Central memory CD8-positive, alpha-beta T cell (primary cell): ENCODE measurements around the gene TFIP11.
"Not testable (repeated sequence)": the region's sequence is repeated elsewhere in the genome, so short reads cannot be mapped to it uniquely, and the experiment has no call there.

Experiments used
- ATAC-seq: fragments of 150-1000 bp; cut with Tn5 transposase; replicated peaks from 2 replicates; pipeline ENCODE4 v1.10.0; 2022; ENCODE audit warnings: mild to moderate bottlenecking, moderate FRiP score, moderate number of reproducible peaks; ENCODE audit not compliant: poor library complexity, severe bottlenecking; ENCODE audit errors: extremely low read depth
- DNase-seq, 2 donors: peaks; one replicate each; pipeline ENCODE4 v3.0.0; 2021; ENCODE audit warnings: low spot score in 2 of 2
- H3K27ac Mint-ChIP-seq: one replicate; pipeline ENCODE4 v1.8.0; 2022; ENCODE audit warnings: low read depth, mild to moderate bottlenecking, moderate library complexity, mixed read lengths
- H3K27me3 Mint-ChIP-seq: one replicate; pipeline ENCODE4 v1.8.0; 2022; ENCODE audit warnings: mixed read lengths
- H3K36me3 Mint-ChIP-seq: one replicate; pipeline ENCODE4 v1.8.0; 2022; ENCODE audit warnings: mild to moderate bottlenecking, moderate library complexity, mixed read lengths; ENCODE audit not compliant: insufficient read depth
- H3K4me1 Mint-ChIP-seq: one replicate; pipeline ENCODE4 v1.8.0; 2022; ENCODE audit warnings: mixed read lengths
- H3K4me3 Mint-ChIP-seq: one replicate; pipeline ENCODE4 v1.8.0; 2022; ENCODE audit warnings: mild to moderate bottlenecking, moderate library complexity, mixed read lengths
- H3K9me3 Mint-ChIP-seq: one replicate; pipeline ENCODE4 v1.8.0; 2022; ENCODE audit warnings: mixed read lengths

Gene TFIP11

GRCh38 chr22:26535603-26535908 lies 23.3 kb upstream of the TFIP11 start:
- Mint-ChIP-seq H3K4me1 (peaks cover 31% of the 10 kb centered on the region), H3K36me3 (peaks cover 69% of the 10 kb centered on the region), H3K9me3 (no peaks in the 10 kb centered on the region), H3K27me3 (no peaks in the 10 kb centered on the region), H3K27ac (peak overlapping the region; percentile 38), H3K4me3 (no peak overlapping the region)
- DNase-seq (no peak), ATAC-seq (no peak)

GRCh38 chr22:26534874-26535602 lies 22.8 kb upstream of the TFIP11 start:
- ATAC-seq (no peak), DNase-seq (no peak)
- Mint-ChIP-seq H3K27me3 (no peaks in the 10 kb centered on the region), H3K27ac (peak overlapping the region; percentile 38), H3K4me1 (peaks cover 31% of the 10 kb centered on the region), H3K4me3 (no peak overlapping the region), H3K36me3 (peaks cover 71% of the 10 kb centered on the region), H3K9me3 (no peaks in the 10 kb centered on the region)

- Mint-ChIP-seq H3K27ac (no peak overlapping the region), H3K27me3 (no peaks in the 10 kb centered on the region), H3K4me1 (peaks cover 30% of the 10 kb centered on the region), H3K9me3 (no peaks in the 10 kb centered on the region), H3K4me3 (no peak overlapping the region), H3K36me3 (peaks cover 69% of the 10 kb centered on the region)
- DNase-seq (no peak), ATAC-seq (no peak)
Measured at GRCh38 chr22:26534171-26534855, 22.0 kb upstream of the TFIP11 start.

GRCh38 chr22:26529345-26529744 lies 17.1 kb upstream of the TFIP11 start:
- H3K27ac Mint-ChIP-seq: no peak overlapping the region
- H3K4me1 Mint-ChIP-seq: peaks cover 4% of the 10 kb centered on the region
- H3K9me3 Mint-ChIP-seq: no peaks in the 10 kb centered on the region
- ATAC-seq: no peak
- DNase-seq: no peak
- no peaks in the 10 kb centered on the region for H3K27me3 Mint-ChIP-seq
- H3K4me3 Mint-ChIP-seq: no peak overlapping the region
- peaks cover 71% of the 10 kb centered on the region for H3K36me3 Mint-ChIP-seq

- peaks cover 72% of the 10 kb centered on the region for H3K36me3 Mint-ChIP-seq
- H3K27ac Mint-ChIP-seq, H3K4me1 Mint-ChIP-seq, H3K4me3 Mint-ChIP-seq, ATAC-seq, H3K27me3 Mint-ChIP-seq, H3K9me3 Mint-ChIP-seq, DNase-seq: not testable (repeated sequence)
Measured at GRCh38 chr22:26528518-26528917, 16.2 kb upstream of the TFIP11 start.

- H3K27me3 Mint-ChIP-seq: no peaks in the 10 kb centered on the region
- no peaks in the 10 kb centered on the region for H3K9me3 Mint-ChIP-seq
- DNase-seq: no peak
- H3K4me3 Mint-ChIP-seq: no peak overlapping the region
- H3K27ac Mint-ChIP-seq: peak overlapping the region; percentile 41
- no peaks in the 10 kb centered on the region for H3K4me1 Mint-ChIP-seq
- peaks cover 70% of the 10 kb centered on the region for H3K36me3 Mint-ChIP-seq
- ATAC-seq: no peak
Measured at GRCh38 chr22:26527574-26528465, 15.5 kb upstream of the TFIP11 start.

GRCh38 chr22:26527167-26527566 lies 14.9 kb upstream of the TFIP11 start:
- no peak overlapping the region for H3K27ac Mint-ChIP-seq
- H3K4me3 Mint-ChIP-seq: no peak overlapping the region
- no peaks in the 10 kb centered on the region for H3K9me3 Mint-ChIP-seq
- no peaks in the 10 kb centered on the region for H3K4me1 Mint-ChIP-seq
- no peak for ATAC-seq
- no peak for DNase-seq
- no peaks in the 10 kb centered on the region for H3K27me3 Mint-ChIP-seq
- peaks cover 67% of the 10 kb centered on the region for H3K36me3 Mint-ChIP-seq

GRCh38 chr22:26525946-26526564 lies 13.8 kb upstream of the TFIP11 start:
- no peak for DNase-seq
- no peaks in the 10 kb centered on the region for H3K27me3 Mint-ChIP-seq
- H3K36me3 Mint-ChIP-seq: peaks cover 61% of the 10 kb centered on the region
- no peak for ATAC-seq
- H3K27ac Mint-ChIP-seq: peak overlapping the region; percentile 41
- H3K4me3 Mint-ChIP-seq: no peak overlapping the region
- H3K4me1 Mint-ChIP-seq: no peaks in the 10 kb centered on the region
- H3K9me3 Mint-ChIP-seq: no peaks in the 10 kb centered on the region

- no peaks in the 10 kb centered on the region for H3K27me3 Mint-ChIP-seq
- no peaks in the 10 kb centered on the region for H3K9me3 Mint-ChIP-seq
- H3K4me1 Mint-ChIP-seq: no peaks in the 10 kb centered on the region
- H3K4me3 Mint-ChIP-seq: no peak overlapping the region
- DNase-seq: no peak
- peaks cover 50% of the 10 kb centered on the region for H3K36me3 Mint-ChIP-seq
- no peak overlapping the region for H3K27ac Mint-ChIP-seq
- no peak for ATAC-seq
Measured at GRCh38 chr22:26524870-26525269, 12.6 kb upstream of the TFIP11 start.

GRCh38 chr22:26522592-26522991 lies 10.3 kb upstream of the TFIP11 start:
- ATAC-seq (no peak), DNase-seq (no peak)
- Mint-ChIP-seq H3K4me1 (no peaks in the 10 kb centered on the region), H3K27ac (no peak overlapping the region), H3K36me3 (peaks cover 36% of the 10 kb centered on the region), H3K27me3 (no peaks in the 10 kb centered on the region), H3K9me3 (no peaks in the 10 kb centered on the region), H3K4me3 (no peak overlapping the region)

GRCh38 chr22:26522012-26522411 lies 9.7 kb upstream of the TFIP11 start:
- no peak overlapping the region for H3K27ac Mint-ChIP-seq
- ATAC-seq: no peak
- H3K36me3 Mint-ChIP-seq: peaks cover 36% of the 10 kb centered on the region

GRCh38 chr22:26517429-26517828 lies 5.2 kb upstream of the TFIP11 start:
- Mint-ChIP-seq H3K36me3 (peaks cover 11% of the 10 kb centered on the region), H3K27me3 (no peaks in the 10 kb centered on the region), H3K4me1 (peaks cover 11% of the 10 kb centered on the region), H3K4me3 (no peak overlapping the region), H3K27ac (no peak overlapping the region), H3K9me3 (no peaks in the 10 kb centered on the region)
- DNase-seq (no peak), ATAC-seq (no peak)

More at GRCh38 chr22:26522012-26522411, 9.7 kb upstream of the TFIP11 start:
- DNase-seq: no peak
- no peaks in the 10 kb centered on the region for H3K27me3 Mint-ChIP-seq
- H3K9me3 Mint-ChIP-seq: no peaks in the 10 kb centered on the region
- H3K4me3 Mint-ChIP-seq: no peak overlapping the region
- H3K4me1 Mint-ChIP-seq: no peaks in the 10 kb centered on the region
